ENCODE measurements around the gene MICALL1.

MICALL1 gene

GRCh38 chr22:37925330-37925729 is 19.2 kb downstream of the MICALL1 start:
- TF ChIP-seq CTCF (IDR thresholded peaks at IDR 0.05) (no peak), ZFX (IDR thresholded peaks at IDR 0.05; ENCODE audit: borderline replicate concordance) (no peak)
- H3K27ac ChIP-seq = no peak overlapping the region

- TF ChIP-seq CTCF (IDR thresholded peaks at IDR 0.05) (no peak), ZFX (IDR thresholded peaks at IDR 0.05; ENCODE audit: borderline replicate concordance) (no peak)
- no peak overlapping the region for H3K27ac ChIP-seq
Measured at GRCh38 chr22:37925767-37926166, 19.7 kb downstream of the MICALL1 start.

- H3K27ac ChIP-seq = no peak overlapping the region
Measured at GRCh38 chr22:37926358-37926757, 20.3 kb downstream of the MICALL1 start.

GRCh38 chr22:37926771-37927636 is 20.9 kb downstream of the MICALL1 start:
- no peak for TF ChIP-seq CTCF (IDR thresholded peaks at IDR 0.05)
- TF ChIP-seq ZFX (IDR thresholded peaks at IDR 0.05; ENCODE audit: borderline replicate concordance) = no peak
- H3K27ac ChIP-seq = no peak overlapping the region

More at GRCh38 chr22:37926358-37926757, 20.3 kb downstream of the MICALL1 start:
- no peak for TF ChIP-seq ZFX (IDR thresholded peaks at IDR 0.05; ENCODE audit: borderline replicate concordance)

- TF ChIP-seq CTCF (IDR thresholded peaks at IDR 0.05) (no peak), ZFX (IDR thresholded peaks at IDR 0.05; ENCODE audit: borderline replicate concordance) (no peak)
- no peak overlapping the region for H3K27ac ChIP-seq
Measured at GRCh38 chr22:37927637-37927936, 21.5 kb downstream of the MICALL1 start.

- TF ChIP-seq CTCF (IDR thresholded peaks at IDR 0.05) (no peak), ZFX (IDR thresholded peaks at IDR 0.05; ENCODE audit: borderline replicate concordance) (no peak)
- H3K27ac ChIP-seq = no peak overlapping the region
Measured at GRCh38 chr22:37929390-37929789, 23.3 kb downstream of the MICALL1 start.

- no peak overlapping the region for H3K27ac ChIP-seq
- peak; percentile 41 for TF ChIP-seq CTCF (IDR thresholded peaks at IDR 0.05)
- TF ChIP-seq ZFX (IDR thresholded peaks at IDR 0.05; ENCODE audit: borderline replicate concordance) = no peak
Measured at GRCh38 chr22:37930270-37930951, 24.3 kb downstream of the MICALL1 start.
